ENCODE results near the gene USP11.
"Not testable (repeated sequence)": the region's sequence is repeated elsewhere in the genome, so short reads cannot be mapped to it uniquely, and the experiment has no call there.

The USP11 gene

GRCh38 chrX:47248576-47248975 is 15.8 kb downstream of the USP11 start:
- DNase-seq: no peak

GRCh38 chrX:47250017-47250347 is 17.2 kb downstream of the USP11 start:
- no peak for DNase-seq

GRCh38 chrX:47257620-47258019 is 24.8 kb downstream of the USP11 start:
- not testable (repeated sequence) for DNase-seq

GRCh38 chrX:47264483-47265173 is 31.8 kb downstream of the USP11 start:
- DNase-seq: no peak

- DNase-seq: no peak
These were observed 33.8 kb downstream of the USP11 start for GRCh38 chrX:47266643-47267042.

- DNase-seq: no peak
These were observed 39.2 kb downstream of the USP11 start for GRCh38 chrX:47272013-47272408.

- DNase-seq: no peak
These were observed 40.4 kb downstream of the USP11 start for GRCh38 chrX:47273011-47273730.

GRCh38 chrX:47278691-47279090 is 45.9 kb downstream of the USP11 start:
- no peak for DNase-seq

- peak; percentile 21 for DNase-seq
These were observed 50.4 kb downstream of the USP11 start for GRCh38 chrX:47283015-47283771.

GRCh38 chrX:47284616-47285015 is 51.8 kb downstream of the USP11 start:
- not testable (repeated sequence) for DNase-seq

- no peak for DNase-seq
These were observed 53.1 kb downstream of the USP11 start for GRCh38 chrX:47285836-47286320.

- no peak for DNase-seq
These were observed 60.3 kb downstream of the USP11 start for GRCh38 chrX:47293106-47293505.

GRCh38 chrX:47296766-47297365 is 64.1 kb downstream of the USP11 start:
- no peak for DNase-seq

GRCh38 chrX:47297874-47298273 is 65.1 kb downstream of the USP11 start:
- DNase-seq: no peak
